GM12864 (cell line): ENCODE data around the gene DAB2IP.

ENCODE experiments used
- DNase-seq: peaks from one replicate; pipeline ENCODE4 v3.0.0-alpha.2; 2011; ENCODE audit warnings: low read depth
- H3K4me3 ChIP-seq: 2 replicates; pipeline ENCODE4 v1.5.1; 2011; ENCODE audit warnings: mild to moderate bottlenecking, low read depth, low read length, control low read depth
- TF ChIP-seq, protein P1 (sequence below): IDR thresholded peaks from 2 replicates; pipeline ENCODE4 v1.5.1; 2011; ENCODE audit warnings: low read depth, mild to moderate bottlenecking, moderate library complexity, low read length, control low read depth, inconsistent platforms; ENCODE audit errors: missing control alignments

DAB2IP gene

DNA sequence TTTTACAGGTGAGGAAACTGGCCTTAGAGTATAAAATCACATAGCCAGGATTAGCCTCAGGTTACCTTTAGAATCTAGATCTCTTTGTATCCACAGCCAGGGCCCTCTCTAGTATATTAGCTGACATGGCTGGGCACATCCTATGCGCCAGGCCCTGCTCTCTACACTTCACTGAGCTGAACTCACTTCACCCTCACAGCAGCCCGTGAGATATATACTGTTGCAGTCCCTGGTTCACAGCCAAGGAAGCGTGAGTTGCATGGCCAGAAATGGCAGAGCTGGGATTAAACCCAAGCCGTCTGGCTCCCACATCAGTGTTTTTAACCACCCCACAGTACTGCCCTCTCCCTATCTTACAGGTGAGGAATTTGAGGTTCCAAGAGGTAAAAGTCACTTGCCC is 58.4 kb downstream of the DAB2IP start:
- TF ChIP-seq, protein P1, sequence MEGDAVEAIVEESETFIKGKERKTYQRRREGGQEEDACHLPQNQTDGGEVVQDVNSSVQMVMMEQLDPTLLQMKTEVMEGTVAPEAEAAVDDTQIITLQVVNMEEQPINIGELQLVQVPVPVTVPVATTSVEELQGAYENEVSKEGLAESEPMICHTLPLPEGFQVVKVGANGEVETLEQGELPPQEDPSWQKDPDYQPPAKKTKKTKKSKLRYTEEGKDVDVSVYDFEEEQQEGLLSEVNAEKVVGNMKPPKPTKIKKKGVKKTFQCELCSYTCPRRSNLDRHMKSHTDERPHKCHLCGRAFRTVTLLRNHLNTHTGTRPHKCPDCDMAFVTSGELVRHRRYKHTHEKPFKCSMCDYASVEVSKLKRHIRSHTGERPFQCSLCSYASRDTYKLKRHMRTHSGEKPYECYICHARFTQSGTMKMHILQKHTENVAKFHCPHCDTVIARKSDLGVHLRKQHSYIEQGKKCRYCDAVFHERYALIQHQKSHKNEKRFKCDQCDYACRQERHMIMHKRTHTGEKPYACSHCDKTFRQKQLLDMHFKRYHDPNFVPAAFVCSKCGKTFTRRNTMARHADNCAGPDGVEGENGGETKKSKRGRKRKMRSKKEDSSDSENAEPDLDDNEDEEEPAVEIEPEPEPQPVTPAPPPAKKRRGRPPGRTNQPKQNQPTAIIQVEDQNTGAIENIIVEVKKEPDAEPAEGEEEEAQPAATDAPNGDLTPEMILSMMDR: no peak
- no peak overlapping the region for H3K4me3 ChIP-seq
- no peak for DNase-seq

DNA sequence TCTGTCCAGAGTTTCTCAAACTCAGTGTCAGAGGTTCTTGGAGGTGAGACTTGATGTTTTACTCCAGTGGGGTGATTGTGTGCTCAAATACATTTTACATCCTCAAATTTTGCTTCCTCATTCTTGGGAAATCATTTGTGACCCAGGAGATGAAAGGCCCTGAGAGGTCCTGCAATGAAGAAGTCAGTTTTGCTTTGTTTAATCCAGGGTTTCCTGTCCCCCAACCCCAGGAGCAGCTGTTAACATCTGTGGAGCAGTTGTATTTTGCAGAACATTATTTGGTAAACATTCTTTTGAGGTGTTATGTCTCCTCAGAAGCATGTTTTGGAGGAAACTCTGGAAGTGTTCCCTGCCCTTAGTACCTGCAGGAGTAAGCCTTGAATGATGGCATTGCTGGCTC is 59.8 kb downstream of the DAB2IP start:
- no peak overlapping the region for H3K4me3 ChIP-seq
- TF ChIP-seq, protein P1: no peak
- no peak for DNase-seq

DNA sequence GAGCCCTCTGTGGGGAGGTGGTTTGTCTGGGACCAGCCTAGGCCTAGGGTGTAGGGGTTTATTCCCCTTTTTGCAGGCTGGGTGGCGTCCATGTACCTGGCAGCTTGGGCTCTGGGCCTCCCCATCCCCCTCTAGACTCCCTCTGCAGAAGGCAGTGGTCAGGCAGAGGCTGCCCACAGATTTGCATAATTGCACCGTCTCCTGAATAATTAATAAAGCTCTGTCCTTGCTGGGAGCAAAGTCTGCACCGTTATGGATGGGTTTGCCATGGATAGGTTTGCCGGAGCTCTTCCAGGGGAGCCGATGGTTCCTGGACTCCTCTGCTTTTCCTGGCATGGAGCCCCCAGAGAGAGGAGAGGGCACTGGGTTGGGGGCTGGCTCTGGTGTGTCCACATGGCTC is 60.4 kb downstream of the DAB2IP start:
- H3K4me3 ChIP-seq: no peak overlapping the region
- TF ChIP-seq, protein P1: no peak
- no peak for DNase-seq

DNA sequence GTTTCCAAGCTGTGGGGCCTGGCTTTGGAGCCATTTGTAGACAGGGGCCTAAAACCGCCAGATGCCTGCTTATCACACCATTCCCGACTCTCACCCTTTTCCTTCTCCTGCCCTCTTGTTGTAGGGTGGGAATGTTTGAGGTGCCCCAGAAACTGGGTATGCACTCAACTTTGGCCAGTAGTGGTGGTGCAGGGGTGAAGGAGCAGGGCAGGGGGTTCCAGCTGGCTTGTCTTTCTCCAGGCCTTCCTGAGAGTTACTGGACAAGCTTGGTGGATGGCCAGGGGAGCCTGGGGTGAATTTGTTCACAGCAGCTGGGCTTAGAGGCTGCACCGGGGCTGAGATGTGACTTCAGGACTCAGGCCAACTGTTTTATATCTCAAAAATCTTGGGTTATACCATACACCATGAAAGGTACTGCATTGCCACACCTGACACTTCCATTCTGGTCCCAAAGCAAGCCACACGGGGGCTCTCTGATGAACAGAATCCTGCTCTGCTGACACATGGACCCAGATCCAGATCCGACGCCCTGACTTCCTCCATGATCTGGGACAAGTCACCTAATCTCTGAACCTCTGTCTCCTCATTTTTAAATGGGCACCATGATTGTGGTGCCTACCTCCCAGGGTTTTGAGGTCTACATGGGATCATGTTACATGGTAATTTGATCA is 62.1 kb downstream of the DAB2IP start:
- DNase-seq: no peak

DNA sequence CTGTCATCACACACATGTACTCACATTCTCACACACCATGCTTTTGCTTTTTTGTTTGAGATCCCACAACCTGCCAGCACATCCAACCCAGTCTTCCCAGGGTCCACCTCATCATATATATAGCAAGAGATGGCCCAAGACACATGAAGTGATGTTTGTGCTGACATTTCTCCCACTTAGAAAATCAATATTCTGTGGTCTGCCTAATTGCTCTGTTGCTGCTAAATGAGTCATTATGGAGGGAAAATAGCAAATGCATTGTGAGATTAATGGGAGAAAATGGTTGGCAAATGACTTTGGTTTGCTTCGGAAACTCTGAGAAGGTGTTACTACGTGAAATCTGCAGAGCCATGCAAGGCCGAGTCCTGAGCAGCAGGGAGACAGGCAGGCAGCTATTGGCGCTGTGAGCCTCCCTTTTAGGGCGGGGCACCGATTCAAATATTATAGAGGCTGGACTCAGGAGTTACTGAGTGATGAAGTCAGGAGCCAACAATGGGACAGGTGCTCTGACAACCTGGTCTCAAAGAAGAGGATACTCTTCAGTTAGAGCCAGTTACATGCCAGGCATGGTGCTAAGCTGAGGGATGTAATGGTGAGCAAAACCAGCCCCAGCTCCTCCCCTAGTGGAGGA is 62.8 kb downstream of the DAB2IP start:
- DNase-seq: no peak
- no peak overlapping the region for H3K4me3 ChIP-seq
- TF ChIP-seq, protein P1: no peak

More for the DNA sequence above, 62.1 kb downstream of the DAB2IP start:
- H3K4me3 ChIP-seq: no peak overlapping the region
- TF ChIP-seq, protein P1: no peak

DNA sequence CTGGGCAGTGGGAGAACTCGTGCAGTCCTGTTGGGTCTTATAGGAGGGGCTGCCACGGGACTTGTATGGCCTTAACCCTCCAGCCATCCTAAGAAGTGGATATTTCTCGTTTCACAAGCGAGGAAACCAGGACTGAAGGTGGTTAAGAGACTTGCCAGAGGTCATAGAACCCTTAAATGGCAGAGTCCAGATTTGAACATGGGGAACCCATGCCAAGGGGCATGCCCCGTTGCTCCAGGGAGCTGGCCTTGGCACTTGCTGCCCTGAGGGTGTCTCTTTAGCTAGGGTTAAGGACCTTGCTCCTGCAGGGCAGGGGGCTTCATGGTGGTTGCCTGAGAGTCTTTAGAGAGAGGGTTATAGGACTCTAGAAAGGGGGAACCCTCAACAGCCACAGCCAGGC is 63.4 kb downstream of the DAB2IP start:
- DNase-seq: no peak
- TF ChIP-seq, protein P1: no peak
- H3K4me3 ChIP-seq: no peak overlapping the region
